HepG2 (cell line): ENCODE results near the gene SLC38A4. TPM values are rescaled to one million over a fixed set of nuclear protein-coding genes. Genes with fewer than 3 reads are reported as not detected.
A peak's percentile ranks its signal among the peaks of the same experiment; 100 is the strongest.

Experiments
- AHR ChIP-seq: IDR thresholded peaks from 2 replicates; pipeline ENCODE4 v1.6.1; 2018; ENCODE audit warnings: missing genetic modification reagents, missing compliant biosample characterization
- ARHGAP35 ChIP-seq: sonication (generic); formaldehyde crosslinking; IDR thresholded peaks from 2 replicates; pipeline ENCODE4 v1.9.0; 2022; ENCODE audit warnings: mild to moderate bottlenecking, inconsistent platforms, moderate library complexity, missing genetic modification reagents, borderline replicate concordance
- BORCS8-MEF2B ChIP-seq: sonication (generic); formaldehyde crosslinking; IDR thresholded peaks from 2 replicates; pipeline ENCODE4 v1.8.0; 2022; ENCODE audit warnings: mild to moderate bottlenecking, missing genetic modification reagents
- FOXP1 ChIP-seq, 2 experiments: fragments of 450-650 bp in 1 of 2; IDR thresholded peaks; 2 replicates each; pipeline ENCODE4 v1.6.1; 2017 to 2018; ENCODE audit warnings: antibody characterized with exemption in 1 of 2
- ISL2 ChIP-seq: sonication (generic); formaldehyde crosslinking; IDR thresholded peaks from 2 replicates; pipeline ENCODE4 v1.5.0; 2020; ENCODE audit warnings: missing genetic modification reagents
- KLF9 ChIP-seq: IDR thresholded peaks from 2 replicates; pipeline ENCODE4 v1.6.1; 2016; ENCODE audit warnings: low read depth
- MATR3 ChIP-seq: sonication (generic); formaldehyde crosslinking; IDR thresholded peaks from 2 replicates; pipeline ENCODE4 v1.4.0; 2020; ENCODE audit warnings: missing genetic modification reagents
- NAIF1 ChIP-seq: sonication (generic); formaldehyde crosslinking; IDR thresholded peaks from 2 replicates; pipeline ENCODE4 v1.5.0; 2020; ENCODE audit warnings: mild to moderate bottlenecking, missing genetic modification reagents, borderline replicate concordance
- SRF ChIP-seq: IDR thresholded peaks from 2 replicates; pipeline ENCODE4 v1.6.1; 2011; ENCODE audit warnings: mild to moderate bottlenecking, low read depth, low read length, moderate library complexity
- SRSF1 ChIP-seq: fragments of 200-400 bp; formaldehyde crosslinking; optimal IDR thresholded peaks from 2 replicates; pipeline ENCODE3; 2017; ENCODE audit warnings: mild to moderate bottlenecking, low read depth, low read length, moderate library complexity
- ZNF18 ChIP-seq: sonication (generic); formaldehyde crosslinking; IDR thresholded peaks from 2 replicates; pipeline ENCODE4 v1.8.0; 2022; ENCODE audit warnings: mild to moderate bottlenecking, missing genetic modification reagents; ENCODE audit not compliant: insufficient replicate concordance
- ZNF644 ChIP-seq: IDR thresholded peaks from 2 replicates; pipeline ENCODE4 v1.6.1; 2016; ENCODE audit warnings: low read depth
- ZNF646 ChIP-seq: sonication (generic); formaldehyde crosslinking; IDR thresholded peaks from 2 replicates; pipeline ENCODE4 v1.9.0; 2021; ENCODE audit warnings: mild to moderate bottlenecking, missing genetic modification reagents
- ZNF800 ChIP-seq: sonication (generic); formaldehyde crosslinking; IDR thresholded peaks from 2 replicates; pipeline ENCODE4 v1.4.0; 2020; ENCODE audit warnings: missing genetic modification reagents
- polyA plus RNA-seq, 8 experiments: library from polyadenylated mRNA; depleted of rRNA in 3 of 8; stranded (reverse) in 7 of 8; unstranded in 1 of 8; fragments of >200 nt; fragmentation: Illumina TruSeq in 4 of 8; extraction: Trizol in 4 of 8; gene quantifications; 2 replicates each; pipeline versions ENCODE4 v1.2.1 to v1.2.3, GENCODE V29; 2011 to 2016; ENCODE audit warnings: low read depth in 4 of 8, missing spikeins in 1 of 8, mixed read lengths in 1 of 8; ENCODE audit not compliant: insufficient read depth in 1 of 8
- total RNA-seq, 5 experiments: library from RNA; depleted of rRNA; stranded (reverse); fragments of >200 nt; fragmentation: Illumina TruSeq; extraction: Trizol; gene quantifications; 2 replicates each; pipeline ENCODE4 v1.2.3, GENCODE V29; 2016; ENCODE audit warnings: low read depth in 1 of 5
- TF ChIP-seq, protein P1 (sequence below): sonication (generic); formaldehyde crosslinking; IDR thresholded peaks from 2 replicates; pipeline ENCODE4 v1.4.0; 2020; ENCODE audit warnings: missing genetic modification reagents, borderline replicate concordance
- TF ChIP-seq, protein P2 (sequence below): sonication (generic); formaldehyde crosslinking; IDR thresholded peaks from 2 replicates; pipeline ENCODE4 v1.4.0; 2020; ENCODE audit warnings: missing genetic modification reagents, mild to moderate bottlenecking, borderline replicate concordance

The SLC38A4 gene
- total and polyA plus RNA-seq, 2 of the 13 experiments (the other 11 are each of a cell fraction or from before 2014, with no cell fraction given): 3.5 to 5.2 TPM

DNA sequence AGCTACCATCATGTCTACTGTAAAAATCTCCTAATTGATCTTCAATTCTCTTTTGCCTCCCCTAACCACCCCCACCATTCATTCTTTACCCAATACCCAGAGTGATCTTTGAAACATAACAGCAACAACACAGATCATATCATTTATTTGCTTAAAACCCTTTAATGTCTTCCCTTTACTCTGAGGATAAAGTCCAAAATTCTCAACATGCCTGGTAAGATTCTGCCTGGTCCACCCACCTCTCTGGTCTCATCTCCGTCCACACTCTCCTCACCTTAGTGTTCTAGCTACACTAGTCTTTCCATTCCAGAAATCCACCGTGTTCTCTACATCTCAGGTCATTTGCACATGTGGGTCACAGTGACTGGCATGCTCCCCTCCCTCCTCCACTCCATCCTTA lies 27.7 kb downstream of the SLC38A4 start (continued):
- TF ChIP-seq FOXP1 (IDR thresholded peaks at IDR 0.05) (peak; percentile 37; the same call in 1 of the 2 replicates), FOXP1 (CRISPR knock-in tag; IDR thresholded peaks at IDR 0.05) (0 out of 2 replicates have a peak, but pooled peaks have one; percentile 60), SRSF1 (no peak), ZNF18 (CRISPR knock-in tag) (no peak), MATR3 (no peak), KLF9 (CRISPR knock-in tag) (no peak), ZNF644 (CRISPR knock-in tag) (peak; percentile 52), ARHGAP35 (CRISPR knock-in tag) (no peak), ISL2 (CRISPR knock-in tag) (peak; percentile 76; the same call in 1 of the 2 replicates), BORCS8-MEF2B (no peak), SRF (no peak), ZNF800 (CRISPR knock-in tag) (no peak), ZNF646 (CRISPR knock-in tag) (no peak), NAIF1 (CRISPR knock-in tag) (no peak), AHR (CRISPR knock-in tag) (no peak)
- TF ChIP-seq, protein P1, sequence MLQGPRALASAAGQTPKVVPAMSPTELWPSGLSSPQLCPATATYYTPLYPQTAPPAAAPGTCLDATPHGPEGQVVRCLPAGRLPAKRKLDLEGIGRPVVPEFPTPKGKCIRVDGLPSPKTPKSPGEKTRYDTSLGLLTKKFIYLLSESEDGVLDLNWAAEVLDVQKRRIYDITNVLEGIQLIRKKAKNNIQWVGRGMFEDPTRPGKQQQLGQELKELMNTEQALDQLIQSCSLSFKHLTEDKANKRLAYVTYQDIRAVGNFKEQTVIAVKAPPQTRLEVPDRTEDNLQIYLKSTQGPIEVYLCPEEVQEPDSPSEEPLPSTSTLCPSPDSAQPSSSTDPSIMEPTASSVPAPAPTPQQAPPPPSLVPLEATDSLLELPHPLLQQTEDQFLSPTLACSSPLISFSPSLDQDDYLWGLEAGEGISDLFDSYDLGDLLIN (CRISPR knock-in tag): no peak
- TF ChIP-seq, protein P2, sequence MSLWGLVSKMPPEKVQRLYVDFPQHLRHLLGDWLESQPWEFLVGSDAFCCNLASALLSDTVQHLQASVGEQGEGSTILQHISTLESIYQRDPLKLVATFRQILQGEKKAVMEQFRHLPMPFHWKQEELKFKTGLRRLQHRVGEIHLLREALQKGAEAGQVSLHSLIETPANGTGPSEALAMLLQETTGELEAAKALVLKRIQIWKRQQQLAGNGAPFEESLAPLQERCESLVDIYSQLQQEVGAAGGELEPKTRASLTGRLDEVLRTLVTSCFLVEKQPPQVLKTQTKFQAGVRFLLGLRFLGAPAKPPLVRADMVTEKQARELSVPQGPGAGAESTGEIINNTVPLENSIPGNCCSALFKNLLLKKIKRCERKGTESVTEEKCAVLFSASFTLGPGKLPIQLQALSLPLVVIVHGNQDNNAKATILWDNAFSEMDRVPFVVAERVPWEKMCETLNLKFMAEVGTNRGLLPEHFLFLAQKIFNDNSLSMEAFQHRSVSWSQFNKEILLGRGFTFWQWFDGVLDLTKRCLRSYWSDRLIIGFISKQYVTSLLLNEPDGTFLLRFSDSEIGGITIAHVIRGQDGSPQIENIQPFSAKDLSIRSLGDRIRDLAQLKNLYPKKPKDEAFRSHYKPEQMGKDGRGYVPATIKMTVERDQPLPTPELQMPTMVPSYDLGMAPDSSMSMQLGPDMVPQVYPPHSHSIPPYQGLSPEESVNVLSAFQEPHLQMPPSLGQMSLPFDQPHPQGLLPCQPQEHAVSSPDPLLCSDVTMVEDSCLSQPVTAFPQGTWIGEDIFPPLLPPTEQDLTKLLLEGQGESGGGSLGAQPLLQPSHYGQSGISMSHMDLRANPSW (CRISPR knock-in tag): 0 out of 2 replicates have a peak, but pooled peaks have one; percentile 34
